ENCODE measurements around the gene C1QL2.

C1QL2 gene

GRCh38 chr2:119137502-119137901 is 21.0 kb downstream of the C1QL2 start:
- no peak for DNase-seq (ENCODE audit: low read depth in 2 of 2)

- DNase-seq (ENCODE audit: low read depth in 2 of 2), result no peak
Observed at GRCh38 chr2:119136872-119137271, 21.7 kb downstream of the C1QL2 start.

- DNase-seq (ENCODE audit: low read depth in 2 of 2), result no peak
Observed at GRCh38 chr2:119136093-119136492, 22.5 kb downstream of the C1QL2 start.

DNA sequence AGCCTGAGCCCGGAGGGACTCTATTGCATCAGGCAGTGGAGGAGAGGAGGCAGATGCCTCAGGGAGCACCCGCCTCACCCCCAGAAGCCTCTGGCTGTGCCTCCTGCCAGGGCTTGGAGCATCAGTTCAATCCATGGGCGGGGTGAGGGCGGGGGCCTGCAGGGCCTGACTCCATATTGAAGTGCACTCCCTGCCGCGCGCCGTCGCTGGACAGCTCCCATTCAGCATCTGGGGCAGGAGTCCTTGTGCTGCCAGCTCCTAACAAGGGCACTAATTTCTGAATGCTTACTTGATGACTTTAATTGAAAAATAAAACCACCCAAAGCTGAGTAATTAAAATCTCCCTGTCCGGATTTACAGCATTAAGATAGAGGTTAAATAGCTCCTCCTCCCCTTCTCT is 23.8 kb downstream of the C1QL2 start:
- DNase-seq (ENCODE audit: low read depth in 2 of 2), result no peak

GRCh38 chr2:119126650-119127049 is 31.9 kb downstream of the C1QL2 start:
- DNase-seq (ENCODE audit: low read depth in 2 of 2), result no peak

- DNase-seq (ENCODE audit: low read depth in 2 of 2), result no peak
Observed at GRCh38 chr2:119123389-119123788, 35.2 kb downstream of the C1QL2 start.

- DNase-seq (ENCODE audit: low read depth in 2 of 2), result no peak
Observed at GRCh38 chr2:119122663-119123062, 35.9 kb downstream of the C1QL2 start.

DNA sequence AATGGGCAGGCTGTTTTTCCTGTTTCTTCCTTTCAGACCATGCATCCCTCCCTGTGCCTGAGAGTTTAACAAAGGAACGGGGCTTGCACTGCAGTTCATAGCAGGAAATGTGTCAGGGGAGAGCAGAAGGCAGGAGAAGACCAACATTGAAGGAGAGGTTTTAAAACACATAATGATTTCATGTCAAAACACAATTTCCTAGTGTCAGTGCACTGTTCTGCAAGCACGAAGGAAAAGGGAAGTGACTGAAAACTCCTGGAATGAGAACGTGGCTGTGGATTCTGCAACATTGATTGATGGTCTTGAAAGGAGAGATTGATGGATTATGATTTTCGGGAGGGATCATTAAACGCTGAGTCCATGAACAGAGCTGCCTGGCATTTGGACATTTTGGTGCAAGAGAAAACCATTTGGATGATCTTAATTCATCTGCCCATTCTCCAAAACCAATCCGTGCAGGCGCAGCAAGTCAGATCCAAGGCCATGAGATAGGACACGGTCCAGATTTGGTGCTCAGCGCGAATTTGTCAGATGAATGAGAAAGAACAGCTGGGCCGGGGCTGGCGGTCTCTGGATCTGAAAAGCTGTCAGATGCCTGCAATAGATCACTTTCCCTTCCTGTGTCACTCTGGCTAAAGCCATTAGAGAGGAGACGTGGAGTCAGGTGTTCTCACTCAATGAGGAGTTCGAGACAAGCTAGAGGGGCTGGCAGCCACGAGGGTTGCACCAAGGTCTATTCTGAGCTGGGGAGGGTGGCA is 38.4 kb downstream of the C1QL2 start:
- no peak for DNase-seq (ENCODE audit: low read depth in 2 of 2)

DNA sequence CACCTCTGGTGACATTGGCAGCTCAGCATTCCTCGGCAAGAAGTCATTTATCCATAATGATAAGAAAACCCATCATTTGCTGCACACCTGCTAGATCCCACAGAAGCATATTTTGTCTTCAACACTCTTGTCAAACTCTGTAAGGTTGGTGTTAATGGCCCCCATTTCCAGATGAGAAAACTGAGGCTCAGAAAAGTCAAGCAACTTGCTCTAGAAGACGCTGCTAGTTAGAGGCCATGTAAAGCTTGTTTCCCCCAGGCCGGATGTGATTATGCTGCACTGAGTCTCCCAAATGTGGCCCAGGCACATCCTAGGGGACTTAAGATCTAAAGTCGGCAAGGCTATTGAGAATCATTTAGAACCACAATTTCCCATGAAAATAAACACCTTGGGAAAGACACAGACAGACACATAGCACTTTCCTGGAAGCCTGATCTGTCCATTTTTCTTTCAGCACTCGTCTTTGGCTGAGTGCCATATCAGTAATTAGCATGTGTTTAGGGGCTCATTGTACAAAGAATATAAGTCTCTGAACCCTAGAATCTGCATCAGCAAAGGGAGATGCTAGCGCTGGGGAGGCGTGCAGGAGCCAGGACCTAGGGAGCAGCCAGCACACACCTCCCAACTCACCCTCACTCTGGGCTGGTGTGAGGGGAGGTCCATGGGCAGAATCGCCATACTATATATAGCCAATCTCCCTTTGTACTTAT is 39.3 kb downstream of the C1QL2 start:
- DNase-seq (ENCODE audit: low read depth in 2 of 2), result no peak

DNA sequence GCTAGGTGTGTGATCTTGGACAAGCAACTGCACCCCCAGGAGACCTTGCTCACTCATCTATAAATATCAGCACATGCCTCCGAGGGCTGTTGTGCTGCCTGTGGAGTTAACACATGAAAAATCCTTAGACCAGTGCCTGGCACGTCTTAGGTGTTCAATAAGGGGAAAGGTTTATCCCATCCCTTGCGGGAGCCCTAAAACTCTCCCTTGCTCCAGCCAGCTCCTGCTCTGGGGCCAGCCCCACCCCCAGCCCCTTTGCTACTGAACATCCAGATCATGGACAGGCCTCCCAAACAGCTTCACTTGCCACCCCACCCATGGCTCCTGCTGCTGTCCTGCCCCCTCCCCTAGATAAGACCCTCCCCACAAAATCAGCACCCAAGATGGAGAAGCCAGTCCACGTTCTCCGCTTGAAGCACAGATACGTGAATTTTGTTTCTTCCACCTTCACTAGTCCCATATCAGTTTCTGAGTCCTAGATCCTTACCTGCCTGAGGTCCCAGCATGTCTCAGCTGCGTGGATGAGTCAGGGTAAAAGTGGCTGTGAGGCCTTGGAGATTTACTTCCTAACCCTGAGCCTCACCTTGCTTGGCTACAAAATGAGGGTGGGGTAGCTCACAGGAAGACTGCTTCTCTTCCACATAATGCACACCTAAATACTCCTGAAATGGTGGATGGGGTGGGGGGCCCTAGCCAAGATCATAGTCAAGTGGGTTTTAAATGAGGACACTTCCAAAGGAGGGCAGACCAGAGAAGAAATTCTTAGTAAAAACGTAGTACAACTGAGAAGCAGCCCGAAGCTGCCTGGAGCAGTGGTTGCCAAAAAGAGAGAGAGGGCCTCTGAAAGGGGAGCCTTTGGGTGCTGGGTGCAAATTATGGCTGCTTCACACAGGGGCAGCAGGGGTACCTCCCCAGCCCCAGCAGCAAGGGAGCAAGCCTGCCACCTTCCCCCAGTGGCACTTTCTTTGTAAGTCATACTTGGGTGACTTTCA is 40.4 kb downstream of the C1QL2 start:
- DNase-seq (ENCODE audit: low read depth in 2 of 2), result no peak

DNA sequence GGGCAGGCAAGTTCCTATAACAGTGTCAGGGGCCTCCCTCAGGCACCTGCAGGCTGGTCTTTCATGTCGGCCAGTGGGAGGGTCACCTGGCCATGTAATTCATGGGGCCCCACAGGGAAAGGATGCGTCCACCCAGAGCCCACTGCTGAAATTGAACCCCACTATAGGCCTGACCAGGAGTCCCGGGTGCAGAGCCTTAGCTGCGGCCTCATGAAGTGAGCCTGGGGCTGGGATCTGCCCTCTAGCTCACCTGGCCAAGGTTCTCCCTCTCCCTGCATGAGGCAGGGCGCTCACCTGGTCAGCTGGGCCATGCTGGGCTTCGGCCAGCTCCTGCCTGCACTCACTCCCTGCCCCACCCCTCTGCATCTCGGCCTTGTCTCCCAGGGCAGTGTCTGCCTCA is 41.1 kb downstream of the C1QL2 start:
- no peak for DNase-seq (ENCODE audit: low read depth in 2 of 2)

- no peak for DNase-seq (ENCODE audit: low read depth in 2 of 2)
Observed at GRCh38 chr2:119116411-119117295, 41.9 kb downstream of the C1QL2 start.

DNA sequence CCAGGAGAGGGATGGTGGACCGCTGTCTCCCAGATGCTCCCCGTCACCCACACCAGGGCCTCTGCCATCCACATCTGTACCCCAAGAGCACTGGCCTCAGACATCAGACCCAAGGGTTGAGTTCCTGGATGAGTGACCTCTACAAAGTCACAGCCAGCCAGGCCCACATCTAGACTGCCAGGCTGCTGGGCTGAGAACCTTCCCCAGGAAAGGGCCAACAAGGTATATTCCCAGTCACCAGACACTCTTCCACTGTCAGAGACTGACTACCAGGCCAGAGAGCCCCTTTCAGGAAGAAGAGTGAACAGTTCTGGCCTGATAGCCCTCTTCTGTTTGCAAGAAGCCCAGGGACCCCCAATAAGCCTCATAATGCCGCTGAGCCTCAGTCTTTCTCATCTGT is 44.3 kb downstream of the C1QL2 start:
- no peak for DNase-seq (ENCODE audit: low read depth in 2 of 2)

DNA sequence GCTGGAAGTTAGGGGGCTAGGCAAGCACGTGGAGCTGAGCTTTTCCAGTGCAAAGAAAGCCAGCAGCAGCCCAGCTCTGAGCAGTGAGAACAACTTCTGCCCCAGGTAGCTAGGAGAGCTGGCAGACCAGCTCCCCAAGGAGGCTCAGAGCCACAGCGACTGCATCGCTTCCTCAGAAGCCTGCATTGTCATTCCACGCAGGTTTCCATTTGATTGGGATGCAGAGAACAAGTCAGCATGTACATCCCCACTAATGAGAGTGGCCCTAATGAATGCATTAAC is 45.1 kb downstream of the C1QL2 start:
- no peak for DNase-seq (ENCODE audit: low read depth in 2 of 2)

- no peak for DNase-seq (ENCODE audit: low read depth in 2 of 2)
Observed at GRCh38 chr2:119112770-119113488, 45.6 kb downstream of the C1QL2 start.

- DNase-seq (ENCODE audit: low read depth in 2 of 2), result no peak
Observed at GRCh38 chr2:119112230-119112629, 46.3 kb downstream of the C1QL2 start.

DNA sequence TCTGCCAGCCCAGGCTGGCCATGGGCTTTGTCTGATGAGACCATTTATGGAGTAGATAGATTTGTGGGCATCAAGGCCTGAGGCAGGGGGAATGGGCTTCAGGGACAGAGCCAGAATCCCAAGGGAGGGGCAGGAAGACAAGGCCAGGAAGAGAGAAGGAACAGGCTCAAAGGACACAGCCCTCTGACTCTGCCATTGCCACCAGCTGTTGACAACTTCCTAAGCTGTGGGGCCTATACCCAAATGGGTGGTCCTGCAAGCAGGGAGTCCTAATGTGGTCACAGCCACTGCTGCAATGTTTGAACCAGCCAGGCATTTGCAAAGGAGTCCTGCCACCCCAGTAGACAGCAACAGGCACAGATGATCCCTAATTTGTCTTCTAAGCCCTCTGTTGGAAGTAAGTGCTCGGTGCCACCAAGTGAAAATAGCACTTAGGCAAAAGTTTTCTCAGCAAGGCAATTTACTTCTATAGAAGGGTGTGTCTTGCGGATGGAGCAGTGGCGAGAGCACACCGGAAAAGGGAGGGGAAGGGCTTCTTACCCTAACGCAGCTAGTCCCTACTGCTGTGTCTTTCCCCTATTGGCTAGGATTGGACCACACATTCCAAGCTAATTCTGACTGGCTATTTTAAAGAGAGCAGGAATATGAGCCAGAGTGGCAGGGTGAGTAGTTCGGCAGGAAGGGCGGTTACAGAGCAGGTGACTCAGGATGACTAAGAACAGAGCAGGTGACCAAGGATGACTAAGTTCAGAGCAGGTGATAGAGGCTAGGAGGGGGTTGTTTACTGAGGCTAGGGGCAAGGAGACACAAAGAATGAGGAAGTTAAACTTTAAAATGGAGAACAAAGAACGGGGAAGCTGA is 47.2 kb downstream of the C1QL2 start:
- no peak for DNase-seq (ENCODE audit: low read depth in 2 of 2)

GRCh38 chr2:119109866-119110265 is 48.7 kb downstream of the C1QL2 start:
- DNase-seq (ENCODE audit: low read depth in 2 of 2), result no peak

- DNase-seq (ENCODE audit: low read depth in 2 of 2), result no peak
Observed at GRCh38 chr2:119108186-119108585, 50.4 kb downstream of the C1QL2 start.
